GM18858 (cell line): ENCODE measurements around the gene RANBP1.

Experiments
- ATAC-seq: cut with Tn5 transposase; IDR thresholded peaks from one replicate; pipeline ENCODE4 v1.9.1; 2021; ENCODE audit not compliant: unreplicated experiment

The RANBP1 gene

DNA sequence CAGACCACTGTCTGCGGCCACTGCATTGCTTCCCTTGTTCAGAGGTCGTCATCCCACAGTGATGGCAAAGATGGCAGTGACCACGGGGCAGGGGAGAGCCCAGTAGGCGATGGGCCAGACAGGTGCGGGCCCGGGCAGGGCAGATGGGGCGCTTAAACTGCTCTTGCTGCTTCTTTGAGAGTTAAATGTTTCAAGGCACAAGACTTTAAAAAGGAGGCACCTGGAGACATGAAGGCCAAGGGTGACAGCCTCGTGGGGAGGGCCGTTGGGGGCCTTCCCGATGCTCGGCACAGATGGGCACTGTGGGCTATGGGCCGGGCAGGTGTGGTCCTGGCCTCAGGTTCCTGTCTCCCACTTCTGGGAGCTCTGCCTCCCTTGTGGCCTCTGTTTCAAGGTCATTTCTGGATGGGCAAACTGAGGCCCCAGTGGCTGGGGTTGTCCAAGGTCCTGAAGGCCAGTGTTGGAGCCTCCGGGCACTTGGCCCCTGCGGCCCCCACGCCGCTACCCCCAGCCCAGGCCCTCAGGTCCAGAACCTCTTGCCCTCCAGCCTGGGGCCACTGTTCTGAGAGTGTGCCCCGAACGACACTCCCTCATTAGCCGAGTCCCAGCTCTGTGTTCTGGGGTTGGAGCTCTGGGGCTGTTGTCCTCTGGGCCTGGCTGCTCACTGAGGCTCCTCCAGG is 51.9 kb downstream of the RANBP1 start:
- ATAC-seq, result no peak

DNA sequence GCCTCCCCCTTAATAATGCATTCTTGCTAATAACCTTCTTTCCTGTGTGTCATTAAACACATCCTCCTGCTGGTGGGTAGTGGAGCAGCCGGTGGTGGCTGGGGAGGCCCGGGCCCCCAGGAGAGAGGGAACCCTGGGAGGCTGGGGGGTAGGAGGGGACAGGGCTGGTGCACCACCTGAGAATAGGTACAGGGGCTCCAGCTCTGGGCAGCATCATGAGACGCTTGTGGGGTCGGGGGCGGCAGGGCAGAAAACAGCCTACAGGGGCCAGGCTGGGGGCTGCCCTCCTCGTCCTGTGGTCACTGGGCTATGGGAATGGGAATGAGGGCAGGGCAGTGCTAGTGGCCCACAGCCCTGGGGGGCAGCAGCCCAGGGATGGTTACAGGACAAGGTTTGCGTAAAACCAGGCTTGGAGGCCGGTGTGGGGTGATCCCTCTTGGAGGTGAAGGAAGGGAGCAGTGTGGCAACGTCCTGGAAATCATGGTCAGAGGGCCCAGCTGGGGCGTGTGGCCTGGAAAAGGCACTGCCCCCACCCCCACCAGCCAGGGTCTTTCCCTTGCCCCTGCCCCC is 53.4 kb downstream of the RANBP1 start:
- no peak for ATAC-seq

DNA sequence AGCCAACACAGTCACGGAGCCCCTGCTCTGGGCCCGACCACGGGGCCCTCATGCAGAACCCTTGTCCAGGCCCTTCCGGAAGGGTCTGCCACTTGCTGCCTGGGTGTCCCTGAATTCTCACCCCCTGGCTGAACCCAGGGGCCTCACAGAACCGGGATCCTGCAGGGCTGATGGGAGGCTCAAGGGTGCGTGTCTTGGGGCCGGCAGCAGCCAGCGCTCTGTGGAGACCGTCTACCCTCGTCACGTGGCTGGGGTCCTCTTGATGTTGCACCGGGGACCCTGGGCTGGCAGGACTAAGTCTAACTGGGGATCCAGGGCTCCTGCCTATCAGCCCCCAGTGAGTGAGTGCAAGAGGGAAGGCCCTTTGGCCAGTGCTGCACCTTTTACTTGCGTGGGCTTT is 54.3 kb downstream of the RANBP1 start:
- ATAC-seq, result no peak

DNA sequence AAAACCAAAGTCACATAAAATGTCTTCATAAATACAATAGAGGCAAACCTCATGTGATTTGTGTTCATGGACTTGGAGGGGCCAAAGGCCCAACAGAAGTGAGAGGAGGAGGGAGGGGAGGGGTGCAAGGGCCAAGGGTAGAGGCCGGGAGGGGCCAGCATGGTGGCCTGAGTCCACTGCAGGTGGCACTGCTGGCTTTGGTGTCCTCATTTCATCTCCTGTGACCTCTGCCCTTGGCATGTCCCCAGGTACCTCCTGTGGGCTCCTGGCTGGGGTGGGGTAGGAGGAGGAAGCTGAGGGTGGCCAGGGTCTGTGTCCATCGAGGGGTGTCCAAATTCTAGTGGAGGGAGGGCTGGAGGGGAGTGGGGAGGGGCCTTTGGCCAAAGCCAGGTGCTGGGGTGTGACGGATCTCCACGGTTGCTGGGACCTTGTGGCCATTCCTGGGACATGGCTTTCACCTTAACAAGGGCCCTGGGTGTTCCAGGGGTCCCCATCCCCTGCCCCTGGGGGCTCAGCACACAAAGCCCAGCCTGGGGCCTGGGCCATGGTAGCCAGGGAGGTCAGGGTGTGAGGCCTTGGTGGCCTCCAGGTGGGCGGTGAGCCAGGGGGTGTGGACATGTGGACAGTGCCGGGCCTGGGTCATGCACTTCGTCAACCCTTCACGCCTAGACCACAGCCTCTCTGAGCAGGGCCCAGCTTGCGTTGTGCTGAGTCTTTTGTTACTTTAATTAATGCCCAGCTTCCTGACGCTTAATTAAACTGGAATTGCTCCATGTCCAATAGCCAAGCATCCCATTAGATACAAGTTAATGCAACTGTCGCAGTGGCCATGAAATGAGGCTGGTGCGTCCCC is 55.6 kb downstream of the RANBP1 start:
- ATAC-seq, result no peak

DNA sequence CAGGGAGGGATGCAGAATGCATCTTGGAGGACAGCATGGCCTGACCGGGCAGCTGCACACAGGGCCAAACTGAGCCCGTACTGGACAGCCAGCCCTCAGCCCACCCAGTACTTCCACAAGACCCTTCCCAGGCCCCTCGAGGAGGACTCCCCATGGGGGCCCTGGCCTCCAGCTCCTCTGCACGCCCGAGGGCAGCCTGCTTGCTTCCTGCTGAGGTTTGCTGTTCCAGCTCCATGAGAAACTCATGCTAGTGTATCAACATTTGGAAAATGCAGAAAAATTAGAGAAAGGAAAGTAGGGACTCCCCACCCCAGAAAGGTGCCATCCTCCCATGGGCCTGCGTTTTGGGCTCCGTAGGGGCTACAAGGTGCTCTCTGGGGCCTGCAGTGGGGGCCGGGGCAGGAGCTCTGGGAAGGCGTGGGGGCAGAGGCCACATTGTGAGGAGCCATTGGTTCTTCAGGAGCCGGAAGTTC is 56.3 kb downstream of the RANBP1 start:
- no peak for ATAC-seq

DNA sequence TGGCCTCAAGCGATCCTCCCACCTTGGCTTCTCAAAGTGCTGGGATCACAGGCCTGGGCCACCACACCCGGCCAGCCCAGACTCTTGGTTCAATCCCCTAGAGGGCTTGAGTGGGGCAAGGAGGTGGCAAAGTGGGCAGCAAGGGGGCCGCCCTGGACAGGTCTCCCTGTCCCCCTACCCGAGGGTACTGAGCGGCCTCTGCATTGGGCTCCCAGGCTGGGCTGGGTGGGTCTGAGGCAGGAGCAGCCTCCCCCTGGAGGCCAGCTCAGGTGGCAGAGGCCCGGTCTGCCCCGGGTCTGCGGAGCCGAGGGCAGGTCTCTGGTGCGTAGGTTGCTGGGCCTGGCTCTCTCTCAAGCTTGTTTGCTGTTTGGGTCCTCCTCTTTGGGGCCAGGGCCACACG is 57.3 kb downstream of the RANBP1 start:
- no peak for ATAC-seq

DNA sequence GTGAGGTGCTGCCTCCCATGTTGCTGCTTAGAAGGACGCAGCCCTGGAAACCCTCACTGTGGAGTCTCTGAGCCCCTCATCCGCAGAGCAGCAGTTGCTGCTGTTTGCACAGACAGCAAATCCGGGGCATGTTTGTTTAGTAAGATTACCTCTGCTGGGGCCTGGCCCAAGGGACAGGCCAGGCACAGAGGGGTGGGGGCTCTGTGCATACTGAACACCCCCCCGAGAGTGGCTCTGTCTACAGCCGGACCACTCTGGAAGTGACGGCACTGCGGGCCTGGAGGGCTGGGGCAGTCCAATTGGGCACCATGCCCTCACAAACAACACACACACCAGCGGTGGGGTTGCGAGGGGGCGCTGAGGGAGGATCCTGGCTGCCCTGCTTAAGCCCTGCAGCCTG is 57.9 kb downstream of the RANBP1 start:
- ATAC-seq, result no peak

DNA sequence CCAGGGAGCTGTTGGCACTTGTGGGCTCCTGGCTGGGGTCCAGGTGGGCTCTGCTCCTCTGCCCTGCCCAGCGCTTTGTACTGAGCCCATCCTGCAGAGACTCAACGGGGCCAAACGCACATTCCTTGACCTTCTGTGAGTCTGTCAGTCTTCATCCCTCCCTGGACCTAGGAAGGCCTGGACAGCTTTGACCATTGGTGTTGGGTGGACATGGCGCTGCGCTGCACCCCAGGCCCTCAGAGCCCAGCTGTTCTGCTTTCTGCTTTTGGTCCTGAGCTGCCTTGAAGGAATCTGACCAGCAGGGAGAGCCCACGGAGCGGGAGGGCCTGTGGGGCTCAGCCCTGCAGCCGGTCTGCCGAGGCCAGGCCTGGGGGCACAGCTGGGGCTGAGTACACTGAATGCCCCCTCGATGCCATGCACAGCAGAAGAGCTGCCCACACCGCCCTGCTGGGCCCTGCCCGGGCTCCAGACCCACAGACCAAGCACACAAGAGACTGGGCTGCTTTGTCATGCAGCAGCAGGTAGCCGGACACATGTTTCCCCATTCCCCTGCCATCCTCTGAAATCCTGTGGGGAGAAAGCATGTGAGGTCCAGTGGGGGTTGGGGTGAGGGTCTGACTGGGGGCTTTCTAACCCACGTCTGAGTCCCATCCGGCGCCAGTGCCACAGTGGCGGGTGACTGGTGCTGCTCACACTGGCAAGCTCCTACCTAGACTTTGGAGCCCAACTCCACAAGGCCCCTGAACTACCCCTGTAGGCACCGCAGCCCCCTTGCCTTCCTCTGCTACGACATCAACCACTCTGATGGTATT is 59.1 kb downstream of the RANBP1 start:
- ATAC-seq, result no peak

DNA sequence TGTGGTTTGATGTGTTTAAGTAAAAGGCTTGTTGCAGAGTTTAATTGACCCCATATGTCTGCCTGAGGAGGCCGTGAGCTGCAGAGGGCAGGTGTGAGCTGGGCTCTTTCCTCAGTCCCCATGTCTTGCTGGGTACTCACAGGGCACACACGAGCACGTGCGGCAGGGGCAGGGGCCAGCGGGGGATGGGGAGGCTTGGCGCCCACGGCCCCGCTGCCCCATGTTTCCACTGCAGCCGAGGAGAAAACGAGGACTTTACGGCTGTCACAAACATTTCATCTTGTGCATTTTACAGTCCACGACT is 59.6 kb downstream of the RANBP1 start:
- ATAC-seq, result no peak

DNA sequence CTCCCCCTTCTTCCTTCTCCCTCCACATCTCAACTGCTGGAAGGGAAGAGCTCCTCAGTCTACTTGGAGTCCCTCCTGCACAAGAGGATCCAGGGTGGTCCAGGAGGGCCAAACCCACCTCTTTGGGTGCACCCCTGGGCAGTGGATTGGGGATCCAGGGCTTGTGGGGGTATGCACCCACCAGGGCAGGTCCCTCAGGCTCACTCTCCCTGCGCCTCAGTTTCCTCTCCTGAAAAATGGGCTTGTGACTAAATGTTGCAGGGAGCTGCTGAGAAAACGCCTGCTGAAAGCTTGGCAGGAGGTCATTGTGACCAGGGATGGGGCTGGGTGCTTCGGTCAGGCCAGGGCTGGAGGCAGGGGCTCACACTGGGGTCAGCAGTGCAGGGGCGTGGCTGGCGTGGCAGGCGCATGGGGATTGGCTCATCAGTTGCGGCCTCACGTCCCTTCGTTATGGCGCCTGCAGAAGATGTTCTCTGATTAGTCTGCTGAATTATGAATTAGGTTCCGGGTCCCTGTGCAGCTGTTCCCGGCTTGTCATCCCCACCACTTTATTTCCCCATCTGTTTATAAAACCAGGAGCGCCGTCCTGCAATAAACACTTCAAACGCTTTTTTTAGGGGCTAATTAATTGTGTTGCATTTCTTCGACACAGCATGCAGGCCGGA is 60.6 kb downstream of the RANBP1 start:
- ATAC-seq, result no peak
